Endothelial cell of umbilical vein (primary cell): Measurements from ENCODE around the gene SRPX2. TPM values are rescaled to one million over a fixed set of nuclear protein-coding genes. Genes with fewer than 3 reads are reported as not detected.

Source experiments
- BruUV-seq: library from RNA; stranded (reverse); fragments of 400-500 nt; replicated peaks from 2 replicates; lab custom pipeline; 2021; lab: Mats Ljungman, UMichigan
- CTCF ChIA-PET: fragments of 300-600, 350-600 bp; sonication (Branson Sonifier 250); formaldehyde crosslinking; loops from one replicate; lab custom pipeline; 2021; ENCODE audit warnings: antibody characterized with exemption, inconsistent platforms; lab: Charles Lee
- POLR2A ChIA-PET: fragments of 300-600, 350-600 bp; sonication (Branson Sonifier 250); formaldehyde crosslinking; loops from one replicate; lab custom pipeline; 2021; ENCODE audit warnings: antibody characterized with exemption, inconsistent platforms; lab: Charles Lee
- DNase-seq: peaks from one replicate; pipeline ENCODE4 v3.0.0-alpha.2; 2011; ENCODE audit warnings: low read depth, low spot score
- FAIRE-seq: peaks from 2 replicates; lab custom pipeline; 2011; peaks lifted over from hg19 to GRCh38; lab: Jason Lieb, UNC
- H2AFZ ChIP-seq: 2 replicates; pipeline ENCODE4 v1.6.0; 2012; ENCODE audit warnings: low read depth, low read length, control low read depth, inconsistent platforms
- H3K27ac ChIP-seq: 2 replicates; pipeline ENCODE4 v1.5.1; 2011; ENCODE audit warnings: low read depth, mild to moderate bottlenecking, control low read depth, low read length, moderate library complexity; ENCODE audit not compliant: insufficient read depth
- H3K27me3 ChIP-seq, 2 experiments: 2 replicates each; pipeline versions ENCODE4 v1.6.0 to v1.6.1; 2011; ENCODE audit warnings: low read length in 2 of 2, mixed read lengths in 1 of 2; ENCODE audit not compliant: control insufficient read depth in 2 of 2, insufficient read depth in 2 of 2
- H3K36me3 ChIP-seq, 2 experiments: 2 replicates in 1 of 2; 3 replicates in 1 of 2; pipeline ENCODE4 v1.5.1; 2011; ENCODE audit warnings: low read length in 2 of 2, mild to moderate bottlenecking in 1 of 2, moderate library complexity in 1 of 2; ENCODE audit not compliant: control insufficient read depth in 2 of 2, insufficient read depth in 2 of 2; ENCODE audit errors: extremely low read depth in 1 of 2
- H3K4me1 ChIP-seq: 3 replicates; pipeline ENCODE4 v1.5.1; 2011; ENCODE audit warnings: mild to moderate bottlenecking, low read length; ENCODE audit not compliant: control insufficient read depth, insufficient read depth; ENCODE audit errors: extremely low read depth
- H3K4me2 ChIP-seq: 2 replicates; pipeline ENCODE4 v1.6.1; 2011; ENCODE audit warnings: low read length, control low read depth, mixed read lengths; ENCODE audit not compliant: insufficient read depth
- H3K4me3 ChIP-seq, 3 experiments: fragments of 200-600 bp in 1 of 3; sonication (generic), shearing (Covaris generic) in 1 of 3; replicated peaks in 1 of 3; 2 replicates each; pipeline ENCODE4 v1.5.1; 2011 to 2016; ENCODE audit warnings: control low read depth in 3 of 3, low read length in 3 of 3, mild to moderate bottlenecking in 2 of 3, inconsistent platforms in 1 of 3, low read depth in 1 of 3, moderate library complexity in 1 of 3; ENCODE audit not compliant: insufficient read depth in 1 of 3
- H3K79me2 ChIP-seq: 2 replicates; pipeline ENCODE4 v1.6.0; 2012; ENCODE audit warnings: low read length, inconsistent platforms; ENCODE audit not compliant: control insufficient read depth, insufficient read depth
- H3K9ac ChIP-seq: replicated peaks from 2 replicates; pipeline ENCODE3; 2011; ENCODE audit warnings: low read length, control low read depth; ENCODE audit not compliant: insufficient read depth; ENCODE audit errors: extremely low read depth
- H3K9me1 ChIP-seq: replicated peaks from 3 replicates; pipeline ENCODE4 v1.6.0; 2011; ENCODE audit warnings: mild to moderate bottlenecking, low read length; ENCODE audit not compliant: control insufficient read depth, insufficient read depth; ENCODE audit errors: extremely low read depth
- H3K9me3 ChIP-seq: replicated peaks from 2 replicates; pipeline ENCODE4 v1.5.1; 2012; ENCODE audit warnings: low read length, inconsistent platforms; ENCODE audit not compliant: control insufficient read depth, insufficient read depth
- H4K20me1 ChIP-seq: replicated peaks from 2 replicates; pipeline ENCODE3; 2011; ENCODE audit warnings: mild to moderate bottlenecking, low read length; ENCODE audit not compliant: control insufficient read depth, insufficient read depth; ENCODE audit errors: extremely low read depth
- CTCF ChIP-seq, 2 donors: IDR thresholded peaks; 1 replicate in 1 of 2; 2 replicates in 1 of 2; pipeline ENCODE4 v1.5.1; 2011; ENCODE audit warnings: low read length in 2 of 2, mild to moderate bottlenecking in 2 of 2, moderate library complexity in 2 of 2, control low read depth in 1 of 2, inconsistent platforms in 1 of 2, low read depth in 1 of 2; ENCODE audit not compliant: insufficient read depth in 1 of 2; ENCODE audit errors: extremely low read depth in 1 of 2
- EZH2 ChIP-seq: IDR thresholded peaks from 2 replicates; pipeline ENCODE4 v1.6.1; 2012; ENCODE audit warnings: borderline replicate concordance, low read depth, mild to moderate bottlenecking, moderate library complexity, low read length, inconsistent platforms; ENCODE audit not compliant: severe bottlenecking
- FOS ChIP-seq: IDR thresholded peaks from 2 replicates; pipeline ENCODE4 v1.6.1; 2011; ENCODE audit warnings: mild to moderate bottlenecking, low read length, moderate library complexity, borderline replicate concordance; ENCODE audit not compliant: insufficient read depth
- GATA2 ChIP-seq: IDR thresholded peaks from 2 replicates; pipeline ENCODE4 v1.7.0; 2011; ENCODE audit warnings: low read depth, mild to moderate bottlenecking, moderate library complexity, mixed read lengths, low read length; ENCODE audit not compliant: insufficient read length, insufficient read depth
- JUN ChIP-seq: IDR thresholded peaks from 2 replicates; pipeline ENCODE4 v1.6.1; 2011; ENCODE audit warnings: borderline replicate concordance, low read depth; ENCODE audit not compliant: insufficient read length, insufficient read depth
- MYC ChIP-seq: IDR thresholded peaks from one replicate; pipeline ENCODE4 v1.6.1; 2011; ENCODE audit warnings: mild to moderate bottlenecking, low read depth, low read length
- POLR2A ChIP-seq: IDR thresholded peaks from 2 replicates; pipeline ENCODE4 v1.6.1; 2012; ENCODE audit warnings: low read depth, mild to moderate bottlenecking, control low read depth, low read length
- POLR2AphosphoS5 ChIP-seq: IDR thresholded peaks from 2 replicates; pipeline ENCODE4 v1.6.1; 2012; ENCODE audit warnings: low read depth, mild to moderate bottlenecking, control low read depth, low read length, moderate library complexity; ENCODE audit not compliant: insufficient read depth
- dilution Hi-C: fragments of 300-500 bp; cut with MboI; formaldehyde crosslinking; loops from one replicate; pipeline ENCODE4 v1.15.0; 2019; ENCODE audit warnings: low sequenced_read_pairs; ENCODE audit not compliant: extremely low pct_ligation_motif_present
- intact Hi-C: fragments of 100-400 bp; cut with micrococcal nuclease; formaldehyde crosslinking; loops from one replicate; pipeline ENCODE4 v1.10.0; 2022
- polyA plus RNA-seq, 4 experiments: library from polyadenylated mRNA; depleted of rRNA in 3 of 4; stranded (reverse) in 3 of 4; unstranded in 1 of 4; fragments of >200 nt; gene quantifications; 2 replicates each; pipeline versions ENCODE4 v1.2.1 to v1.2.3, GENCODE V29; 2011 to 2012; ENCODE audit warnings: missing spikeins in 1 of 4
- total RNA-seq: library from RNA; stranded (reverse); gene quantifications from 2 replicates; pipeline ENCODE4 v1.2.3, GENCODE V29; 2021
- TF ChIP-seq, protein P1 (sequence below): IDR thresholded peaks from 2 replicates; pipeline ENCODE4 v1.6.1; 2011; ENCODE audit not compliant: insufficient read depth, insufficient read length

SRPX2 gene
- total and polyA plus RNA-seq, 2 donors (not counting 3 experiments of a cell fraction or from before 2014, with no cell fraction given), result 124 to 265 TPM

- CTCF ChIA-PET, result interaction anchor here (2.3 to 7.2 kb wide), 8 partner anchors 12 to 161 kb away, joined by 9 to 136 read pairs (median 20); partner anchors contain the start of genes SRPX2, SYTL4 and TSPAN6
- Histone ChIP-seq H3K27me3 (no peaks in the 10 kb centered on the region), H3K9ac (no peak overlapping the region), H3K4me1 (peaks cover 39% of the 10 kb centered on the region), H3K27ac (peak overlapping the region; percentile 47), H3K79me2 (no peaks in the 10 kb centered on the region), H3K36me3 (peaks cover 10 to 12% of the 10 kb centered on the region in 2 experiments), H4K20me1 (no peaks in the 10 kb centered on the region), H3K9me3 (no peaks in the 10 kb centered on the region), H2AFZ (no peak overlapping the region), H3K4me2 (no peak overlapping the region), H3K4me3 (no peak overlapping the region), H3K9me1 (no peaks in the 10 kb centered on the region)
- dilution Hi-C loops (no loop called here), intact Hi-C loops (loop anchor here (1.0 to 5.0 kb wide), 2 partner anchors 9 to 161 kb away; no protein-coding TSS in a partner anchor)
- POLR2A ChIA-PET, result no interaction called here
- DNase-seq (no peak), FAIRE-seq (no peak)
- TF ChIP-seq, protein P1, sequence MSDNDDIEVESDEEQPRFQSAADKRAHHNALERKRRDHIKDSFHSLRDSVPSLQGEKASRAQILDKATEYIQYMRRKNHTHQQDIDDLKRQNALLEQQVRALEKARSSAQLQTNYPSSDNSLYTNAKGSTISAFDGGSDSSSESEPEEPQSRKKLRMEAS, result no peak
- TF ChIP-seq EZH2 (no peak), POLR2AphosphoS5 (no peak), GATA2 (no peak), JUN (no peak), CTCF (IDR thresholded peaks at IDR 0.05; ENCODE audit: extremely low read depth in 1 of 2, insufficient read depth in 1 of 2, low read depth in 1 of 2, low read length in 2 of 2) (no peak), MYC (no peak), POLR2A (no peak), FOS (no peak)
- no TSS peak for BruUV-seq
Observed at GRCh38 chrX:100672966-100673365, 29.0 kb downstream of the SRPX2 start.
